Hepatocyte (in vitro differentiated cells): Measurements from ENCODE around the gene UMAD1.
"Not testable (repeated sequence)": the region's sequence is repeated elsewhere in the genome, so short reads cannot be mapped to it uniquely, and the experiment has no call there.

ENCODE experiments used
- CTCF ChIP-seq: fragments of 200-600 bp; sonication (generic); IDR thresholded peaks from 2 replicates; pipeline ENCODE4 v1.5.1; 2016; ENCODE audit warnings: antibody characterized with exemption, mild to moderate bottlenecking; ENCODE audit not compliant: poor library complexity
- EZH2 ChIP-seq: fragments of 200-600 bp; sonication (generic); IDR thresholded peaks from 2 replicates; pipeline ENCODE4 v1.6.1; 2016; ENCODE audit warnings: antibody characterized with exemption, mild to moderate bottlenecking, borderline replicate concordance
- EZH2phosphoT487 ChIP-seq: fragments of 200-600 bp; sonication (generic); IDR thresholded peaks from one replicate; pipeline ENCODE4 v1.6.1; 2018; ENCODE audit warnings: antibody characterized with exemption, mild to moderate bottlenecking, low read depth, moderate library complexity; ENCODE audit not compliant: unreplicated experiment, severe bottlenecking

GRCh38 chr7:7818179-7818578, 177.6 kb downstream of the UMAD1 start:
- TF ChIP-seq CTCF, EZH2, EZH2phosphoT487: not testable (repeated sequence)
